ENCODE results near the gene SIPA1L3.

DNA sequence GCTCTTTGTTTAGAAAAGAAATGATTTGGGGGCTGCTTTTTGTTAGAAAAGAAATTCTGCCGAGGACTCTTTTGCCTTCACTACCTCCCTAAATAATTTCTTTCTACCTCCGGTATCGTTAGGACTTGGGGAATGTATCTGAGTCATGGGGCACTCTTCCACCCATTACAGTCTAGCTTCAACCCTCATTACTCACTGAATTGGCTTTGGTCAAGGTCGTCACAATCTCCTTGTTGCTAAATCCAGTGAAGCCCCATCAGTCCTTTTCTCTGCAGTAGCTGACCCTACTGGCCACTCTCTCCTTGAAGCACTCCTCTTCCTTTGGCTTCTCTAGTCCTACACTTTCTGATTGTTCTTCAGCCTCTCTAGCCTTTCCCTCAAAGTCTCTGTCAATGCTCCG is 34.6 kb upstream of the SIPA1L3 start:
- TF ChIP-seq YBX1 (IDR thresholded peaks at IDR 0.05) = no peak
- TF ChIP-seq RNF2 (IDR thresholded peaks at IDR 0.05) = no peak
- TF ChIP-seq MYC (IDR thresholded peaks at IDR 0.05; ENCODE audit: low read depth, low read length) = no peak
- no peak for TF ChIP-seq MYC (CRISPR knock-in tag; IDR thresholded peaks at IDR 0.05; ENCODE audit: borderline replicate concordance, low read depth)
- TF ChIP-seq E2F3 (CRISPR knock-in tag; IDR thresholded peaks at IDR 0.05) = no peak
- TF ChIP-seq RFX1 (IDR thresholded peaks at IDR 0.05) = no peak
- no peak for TF ChIP-seq HNRNPH1 (optimal IDR thresholded peaks at IDR 0.05; ENCODE audit: low read depth, low read length)
- TF ChIP-seq RAD21 (CRISPR knock-in tag; conservative IDR thresholded peaks at IDR 0.05 in 1 of 2, IDR thresholded peaks at IDR 0.05 in 1 of 2) = no peak
- TF ChIP-seq SMARCE1 (IDR thresholded peaks at IDR 0.05) = no peak
- TF ChIP-seq POLR2AphosphoS5 (IDR thresholded peaks at IDR 0.05; ENCODE audit: control insufficient read depth, insufficient read depth, low read depth, low read length) = no peak
- TF ChIP-seq POLR2A (conservative IDR thresholded peaks at IDR 0.05) = no peak
- TF ChIP-seq HDAC6 (IDR thresholded peaks at IDR 0.05; ENCODE audit: low read depth, low read length) = no peak
- TF ChIP-seq, protein P1, sequence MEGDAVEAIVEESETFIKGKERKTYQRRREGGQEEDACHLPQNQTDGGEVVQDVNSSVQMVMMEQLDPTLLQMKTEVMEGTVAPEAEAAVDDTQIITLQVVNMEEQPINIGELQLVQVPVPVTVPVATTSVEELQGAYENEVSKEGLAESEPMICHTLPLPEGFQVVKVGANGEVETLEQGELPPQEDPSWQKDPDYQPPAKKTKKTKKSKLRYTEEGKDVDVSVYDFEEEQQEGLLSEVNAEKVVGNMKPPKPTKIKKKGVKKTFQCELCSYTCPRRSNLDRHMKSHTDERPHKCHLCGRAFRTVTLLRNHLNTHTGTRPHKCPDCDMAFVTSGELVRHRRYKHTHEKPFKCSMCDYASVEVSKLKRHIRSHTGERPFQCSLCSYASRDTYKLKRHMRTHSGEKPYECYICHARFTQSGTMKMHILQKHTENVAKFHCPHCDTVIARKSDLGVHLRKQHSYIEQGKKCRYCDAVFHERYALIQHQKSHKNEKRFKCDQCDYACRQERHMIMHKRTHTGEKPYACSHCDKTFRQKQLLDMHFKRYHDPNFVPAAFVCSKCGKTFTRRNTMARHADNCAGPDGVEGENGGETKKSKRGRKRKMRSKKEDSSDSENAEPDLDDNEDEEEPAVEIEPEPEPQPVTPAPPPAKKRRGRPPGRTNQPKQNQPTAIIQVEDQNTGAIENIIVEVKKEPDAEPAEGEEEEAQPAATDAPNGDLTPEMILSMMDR (IDR thresholded peaks at IDR 0.05 in 2 of 3, conservative IDR thresholded peaks at IDR 0.05 in 1 of 3; ENCODE audit: insufficient read depth in 2 of 3, low read depth in 1 of 3, low read length in 3 of 3) = no peak
- TF ChIP-seq EZH2 (IDR thresholded peaks at IDR 0.05; ENCODE audit: borderline replicate concordance, low read depth, low read length) = no peak
- TF ChIP-seq, protein P2, sequence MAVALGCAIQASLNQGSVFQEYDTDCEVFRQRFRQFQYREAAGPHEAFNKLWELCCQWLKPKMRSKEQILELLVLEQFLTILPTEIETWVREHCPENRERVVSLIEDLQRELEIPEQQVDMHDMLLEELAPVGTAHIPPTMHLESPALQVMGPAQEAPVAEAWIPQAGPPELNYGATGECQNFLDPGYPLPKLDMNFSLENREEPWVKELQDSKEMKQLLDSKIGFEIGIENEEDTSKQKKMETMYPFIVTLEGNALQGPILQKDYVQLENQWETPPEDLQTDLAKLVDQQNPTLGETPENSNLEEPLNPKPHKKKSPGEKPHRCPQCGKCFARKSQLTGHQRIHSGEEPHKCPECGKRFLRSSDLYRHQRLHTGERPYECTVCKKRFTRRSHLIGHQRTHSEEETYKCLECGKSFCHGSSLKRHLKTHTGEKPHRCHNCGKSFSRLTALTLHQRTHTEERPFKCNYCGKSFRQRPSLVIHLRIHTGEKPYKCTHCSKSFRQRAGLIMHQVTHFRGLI (CRISPR knock-in tag; IDR thresholded peaks at IDR 0.05) = no peak

Measured in K562 (cell line).